B cell (primary cell): ENCODE data around the gene PKM. TPM values are rescaled to one million over a fixed set of nuclear protein-coding genes. Genes with fewer than 3 reads are reported as not detected.

Source experiments
- ATAC-seq: fragments of 200-7000 bp; cut with Tn5 transposase; one replicate; pipeline ENCODE4 v1.10.0; 2021; ENCODE audit warnings: low read depth, mild to moderate bottlenecking, moderate number of reproducible peaks, moderate library complexity
- CTCF ChIA-PET: fragments of 350-600 bp; sonication (Branson Sonifier 250); formaldehyde crosslinking; loops from one replicate; lab custom pipeline; 2021; ENCODE audit warnings: antibody characterized with exemption, inconsistent platforms; lab: Charles Lee
- POLR2A ChIA-PET: fragments of 350-600 bp; sonication (Branson Sonifier 250); formaldehyde crosslinking; loops from one replicate; lab custom pipeline; 2021; ENCODE audit warnings: antibody characterized with exemption; lab: Charles Lee
- DNase-seq: peaks from one replicate; pipeline ENCODE4 v3.0.0; 2013
- H2AFZ ChIP-seq: 2 replicates; pipeline ENCODE4 v1.6.1; 2012; ENCODE audit warnings: mild to moderate bottlenecking, low read depth, low read length; ENCODE audit not compliant: insufficient read depth, poor library complexity, severe bottlenecking
- H3K27ac ChIP-seq, 2 donors: 1 replicate in 1 of 2; 2 replicates in 1 of 2; pipeline ENCODE4 v1.5.1; 2012 to 2013; ENCODE audit warnings: low read length in 2 of 2, mild to moderate bottlenecking in 2 of 2, moderate library complexity in 1 of 2
- H3K27me3 ChIP-seq, 4 experiments: fragments of 200-600 bp in 1 of 4; sonication (generic) in 1 of 4; replicated peaks in 1 of 4; 1 replicate in 2 of 4; 2 replicates in 2 of 4; pipeline versions ENCODE4 v1.6.1 to v1.7.0; 2013 to 2016; ENCODE audit warnings: low read length in 3 of 4, mild to moderate bottlenecking in 2 of 4, mixed read lengths in 1 of 4, moderate library complexity in 1 of 4; ENCODE audit not compliant: insufficient read depth in 4 of 4, control insufficient read depth in 3 of 4; ENCODE audit errors: control extremely low read depth in 1 of 4
- H3K36me3 ChIP-seq, 2 experiments: replicated peaks in 1 of 2; 1 replicate in 1 of 2; 2 replicates in 1 of 2; pipeline versions ENCODE4 v1.6.1 to v1.7.1; 2013; ENCODE audit warnings: low read length in 1 of 2; ENCODE audit not compliant: insufficient read depth in 2 of 2, control insufficient read depth in 1 of 2; ENCODE audit errors: control extremely low read depth in 1 of 2, extremely low read depth in 1 of 2
- H3K4me1 ChIP-seq, 2 donors: fragments of 200-600 bp in 1 of 2; sonication (generic) in 1 of 2; 1 replicate in 1 of 2; 2 replicates in 1 of 2; pipeline versions ENCODE4 v1.5.1 to v1.6.1; 2013 to 2017; ENCODE audit warnings: low read length in 2 of 2; ENCODE audit not compliant: control insufficient read depth in 2 of 2, insufficient read depth in 2 of 2
- H3K4me2 ChIP-seq: replicated peaks from 2 replicates; pipeline ENCODE3; 2012; ENCODE audit warnings: mild to moderate bottlenecking, low read depth, low read length; ENCODE audit not compliant: poor library complexity, severe bottlenecking
- H3K4me3 ChIP-seq, 5 experiments: fragments of 200-600 bp in 1 of 5; sonication (generic) in 1 of 5; 1 replicate in 3 of 5; 2 replicates in 2 of 5; pipeline versions ENCODE4 v1.5.1 to v1.7.0; 2011 to 2016; ENCODE audit warnings: low read length in 4 of 5, mild to moderate bottlenecking in 4 of 5, low read depth in 2 of 5, control low read depth in 1 of 5, moderate library complexity in 1 of 5; ENCODE audit not compliant: insufficient read depth in 1 of 5; ENCODE audit errors: control extremely low read depth in 1 of 5, extremely low read depth in 1 of 5
- H3K79me2 ChIP-seq: fragments of 200-600 bp; sonication (generic); one replicate; pipeline ENCODE4 v1.6.0; 2016; ENCODE audit warnings: low read length; ENCODE audit not compliant: control insufficient read depth, insufficient read depth
- H3K9ac ChIP-seq: fragments of 200-600 bp; sonication (generic); 2 replicates; pipeline ENCODE4 v1.6.1; 2017; ENCODE audit warnings: mild to moderate bottlenecking, low read length, moderate library complexity
- H3K9me3 ChIP-seq, 3 donors: one replicate each; pipeline versions ENCODE4 v1.6.1 to v1.7.1; 2013; ENCODE audit warnings: low read length in 2 of 3; ENCODE audit not compliant: control insufficient read depth in 2 of 3, insufficient read depth in 1 of 3; ENCODE audit errors: control extremely low read depth in 1 of 3
- H4K20me1 ChIP-seq: 2 replicates; pipeline ENCODE4 v1.6.0; 2012; ENCODE audit warnings: mild to moderate bottlenecking, low read length; ENCODE audit not compliant: insufficient read depth, control insufficient read depth, poor library complexity, severe bottlenecking
- H3K27ac Mint-ChIP-seq: one replicate; pipeline ENCODE4 v1.8.0; 2021; ENCODE audit warnings: mixed read lengths
- H3K27me3 Mint-ChIP-seq: one replicate; pipeline ENCODE4 v1.8.0; 2021; ENCODE audit warnings: mixed read lengths
- H3K4me1 Mint-ChIP-seq: one replicate; pipeline ENCODE4 v1.8.0; 2021; ENCODE audit warnings: mixed read lengths
- H3K4me3 Mint-ChIP-seq: one replicate; pipeline ENCODE4 v1.8.0; 2021; ENCODE audit warnings: mixed read lengths
- H3K9me3 Mint-ChIP-seq: one replicate; pipeline ENCODE4 v1.8.0; 2022; ENCODE audit warnings: mixed read lengths; ENCODE audit not compliant: insufficient read depth
- CTCF ChIP-seq: fragments of 200-600 bp; IDR thresholded peaks from one replicate; pipeline ENCODE4 v1.8.0; 2022; ENCODE audit warnings: antibody characterized with exemption, mild to moderate bottlenecking
- EZH2 ChIP-seq: IDR thresholded peaks from 2 replicates; pipeline ENCODE4 v1.6.1; 2012; ENCODE audit warnings: borderline replicate concordance, low read depth, mild to moderate bottlenecking, moderate library complexity, low read length; ENCODE audit not compliant: insufficient read depth, poor library complexity, severe bottlenecking
- WGBS: methylation state at CpG from one replicate; pipeline ENCODE4 v1.1.5; 2013; ENCODE audit warnings: missing lambda C conversion rate; ENCODE audit not compliant: insufficient coverage; 5-methylcytosine and 5-hydroxymethylcytosine counted together
- intact Hi-C: fragments of 100-400 bp; cut with micrococcal nuclease; formaldehyde crosslinking; loops from one replicate; pipeline ENCODE4 v1.10.0; 2022
- polyA plus RNA-seq: library from polyadenylated mRNA; depleted of rRNA; stranded (reverse); fragments of >200 nt; gene quantifications from 2 replicates; pipeline ENCODE4 v1.2.3, GENCODE V29; 2012
- total RNA-seq, 2 donors: library from RNA; stranded (reverse); fragments of 120-200 nt in 1 of 2; gene quantifications; 1 replicate in 1 of 2; 2 replicates in 1 of 2; pipeline versions ENCODE4 v1.2.3 to v1.2.4, GENCODE V29; 2013 to 2022

The PKM gene
- total and polyA plus RNA-seq, 2 donors (not counting 1 experiment from before 2014, with no cell fraction given) = 179 to 323 TPM

- Histone ChIP-seq H3K4me2 (peak overlapping the region; percentile 90), H3K27me3 (no peaks in the 10 kb centered on the region), H3K4me3 (peak overlapping the region; percentile 2 to 86 (median 61)), H3K36me3 (peaks cover 0 to 9% of the 10 kb centered on the region in 2 experiments), H3K27ac (peak overlapping the region; percentile 62 to 65), H4K20me1 (peaks cover 5% of the 10 kb centered on the region), H3K79me2 (peaks cover 9% of the 10 kb centered on the region), H3K9ac (peak overlapping the region; percentile 65), H2AFZ (peak overlapping the region; percentile 78), H3K9me3 (no peaks in the 10 kb centered on the region), H3K4me1 (peaks cover 16 to 23% of the 10 kb centered on the region in 2 donors)
- no peak for TF ChIP-seq CTCF
- no peak for TF ChIP-seq EZH2
- intact Hi-C loops = loop anchor here (1.0 to 2.0 kb wide), 8 partner anchors 45 to 510 kb away; partner anchors contain the start of genes ADPGK, BBS4, CELF6 and HIGD2B
- H3K27me3 Mint-ChIP-seq = no peaks in the 10 kb centered on the region
- peak overlapping the region; percentile 96 for H3K27ac Mint-ChIP-seq
- peaks cover 38% of the 10 kb centered on the region for H3K4me1 Mint-ChIP-seq
- DNase-seq (no peak), ATAC-seq (no peak)
- CTCF ChIA-PET = interaction anchor here (0.6 to 2.4 kb wide), 9 partner anchors 9 to 200 kb away, joined by 3 to 16 read pairs (median 4); partner anchors contain the start of gene HEXA
- POLR2A ChIA-PET = no interaction called here
- WGBS = 49% methylated on average over 7 of the region's 10 CpGs
- H3K4me3 Mint-ChIP-seq = peak overlapping the region; percentile 84
- H3K9me3 Mint-ChIP-seq = no peaks in the 10 kb centered on the region
Observed at GRCh38 chr15:72272997-72273352, 42.0 kb upstream of the PKM start.

- Mint-ChIP-seq H3K27me3 (no peaks in the 10 kb centered on the region), H3K4me1 (peaks cover 38% of the 10 kb centered on the region), H3K27ac (peak within 1 kb of the TSS; percentile 96), H3K4me3 (peak within 1 kb of the TSS; percentile 89), H3K9me3 (no peaks in the 10 kb centered on the region)
- TF ChIP-seq CTCF (peak; percentile 57), EZH2 (no peak)
- H3K4me1 ChIP-seq = peaks cover 16 to 23% of the 10 kb centered on the region in 2 donors
- peaks cover 5% of the 10 kb centered on the region for H4K20me1 ChIP-seq
- ChIA-PET POLR2A (no interaction called here), CTCF (interaction anchor here (0.6 to 2.4 kb wide), 8 partner anchors 8 to 201 kb away, joined by 3 to 16 read pairs (median 4); partner anchors contain the start of gene HEXA)
- peak within 1 kb of the TSS; percentile 53 to 88 (median 82) for H3K4me3 ChIP-seq
- under 1% methylated on average over 82 of the region's 82 CpGs for WGBS
- peak within 1 kb of the TSS; percentile 92 for H2AFZ ChIP-seq
- H3K27me3 ChIP-seq = no peaks in the 10 kb centered on the region
- peak; percentile 94 for ATAC-seq
- no peaks in the 10 kb centered on the region for H3K9me3 ChIP-seq
- peak within 1 kb of the TSS; percentile 93 for H3K9ac ChIP-seq
- DNase-seq = peak; percentile 98
- peaks cover 0 to 13% of the 10 kb centered on the region in 2 experiments for H3K36me3 ChIP-seq
- peaks cover 9% of the 10 kb centered on the region for H3K79me2 ChIP-seq
- H3K27ac ChIP-seq = peak within 1 kb of the TSS; percentile 71 to 80
- H3K4me2 ChIP-seq = peak within 1 kb of the TSS; percentile 90
- intact Hi-C loops = loop anchor here (1.0 to 2.0 kb wide), 8 partner anchors 44 to 510 kb away; partner anchors contain the start of genes ADPGK, BBS4, CELF6 and HIGD2B
Observed at GRCh38 chr15:72272213-72272996, 41.4 kb upstream of the PKM start, which contains the start of gene PARP6. Gene PARP6, minus strand, starts transcription at chr15:72272554. Its CDS starts 5,077 bp downstream, at chr15:72267477.
